Hepatocyte (in vitro differentiated cells): Measurements from ENCODE around the gene ZNF547. TPM values are rescaled to one million over a fixed set of nuclear protein-coding genes. Genes with fewer than 3 reads are reported as not detected.

ENCODE experiments used
- DNase-seq: peaks from one replicate; pipeline ENCODE4 v3.0.0-alpha.2; 2016; ENCODE audit warnings: low spot score
- H2AFZ ChIP-seq: fragments of 200-600 bp; sonication (generic); 2 replicates; pipeline ENCODE4 v1.6.0; 2016; ENCODE audit warnings: antibody characterized with exemption, mild to moderate bottlenecking
- H3K27ac ChIP-seq: fragments of 200-600 bp; sonication (generic); 2 replicates; pipeline ENCODE4 v1.5.1; 2016; ENCODE audit warnings: mild to moderate bottlenecking
- H3K27me3 ChIP-seq: fragments of 200-600 bp; sonication (generic); 2 replicates; pipeline ENCODE4 v1.6.1; 2016
- H3K36me3 ChIP-seq: fragments of 200-600 bp; sonication (generic); replicated peaks from 2 replicates; pipeline ENCODE4 v1.5.1; 2016; ENCODE audit warnings: low read depth; ENCODE audit not compliant: insufficient read depth
- H3K4me1 ChIP-seq: fragments of 200-600 bp; sonication (generic); 2 replicates; pipeline ENCODE4 v1.5.1; 2016; ENCODE audit warnings: mild to moderate bottlenecking, moderate library complexity; ENCODE audit not compliant: insufficient read depth
- H3K4me2 ChIP-seq: fragments of 200-600 bp; sonication (generic); 2 replicates; pipeline ENCODE4 v1.6.0; 2016
- H3K4me3 ChIP-seq: fragments of 200-600 bp; sonication (generic); 2 replicates; pipeline ENCODE4 v1.5.1; 2016; ENCODE audit warnings: mild to moderate bottlenecking
- H3K79me2 ChIP-seq: fragments of 200-600 bp; sonication (generic); 2 replicates; pipeline ENCODE4 v1.6.0; 2017; ENCODE audit warnings: mild to moderate bottlenecking
- H3K9me2 ChIP-seq: fragments of 200-600 bp; sonication (generic); replicated peaks from 2 replicates; pipeline ENCODE4 v1.6.0; 2017; ENCODE audit warnings: mild to moderate bottlenecking; ENCODE audit not compliant: insufficient read depth
- H3K9me3 ChIP-seq: fragments of 200-600 bp; sonication (generic); 2 replicates; pipeline ENCODE4 v1.5.1; 2016; ENCODE audit warnings: low read depth, mild to moderate bottlenecking
- H4K20me1 ChIP-seq: fragments of 200-600 bp; sonication (generic); 2 replicates; pipeline ENCODE4 v1.6.0; 2016; ENCODE audit warnings: mild to moderate bottlenecking; ENCODE audit not compliant: insufficient read depth, poor library complexity, severe bottlenecking
- CTCF ChIP-seq: fragments of 200-600 bp; sonication (generic); IDR thresholded peaks from 2 replicates; pipeline ENCODE4 v1.5.1; 2016; ENCODE audit warnings: antibody characterized with exemption, mild to moderate bottlenecking; ENCODE audit not compliant: poor library complexity
- EZH2 ChIP-seq: fragments of 200-600 bp; sonication (generic); IDR thresholded peaks from 2 replicates; pipeline ENCODE4 v1.6.1; 2016; ENCODE audit warnings: antibody characterized with exemption, mild to moderate bottlenecking, borderline replicate concordance
- EZH2phosphoT487 ChIP-seq: fragments of 200-600 bp; sonication (generic); IDR thresholded peaks from one replicate; pipeline ENCODE4 v1.6.1; 2018; ENCODE audit warnings: antibody characterized with exemption, mild to moderate bottlenecking, low read depth, moderate library complexity; ENCODE audit not compliant: unreplicated experiment, severe bottlenecking
- WGBS: methylation state at CpG from one replicate; pipeline ENCODE4 v1.1.6; 2016; ENCODE audit warnings: low lambda C conversion rate; ENCODE audit errors: missing lambda C conversion rate; 5-methylcytosine and 5-hydroxymethylcytosine counted together
- polyA plus RNA-seq: library from polyadenylated mRNA; unstranded; fragments of >200 nt; fragmentation: Nextera tagmentation; extraction: Ambion mirVana; gene quantifications from 2 replicates; pipeline ENCODE4 v1.2.1, GENCODE V29; 2016
- total RNA-seq: library from RNA; depleted of rRNA; stranded (reverse); fragments of >200 nt; gene quantifications from 2 replicates; pipeline ENCODE4 v1.2.3, GENCODE V29; 2014

ZNF547 gene
- total and polyA plus RNA-seq, 2 experiments from 2014 or later = 1.8 to 5.2 TPM

- Histone ChIP-seq H3K27ac (no peak overlapping the region), H3K27me3 (peaks cover 2% of the 10 kb centered on the region), H2AFZ (no peak overlapping the region), H3K4me3 (no peak overlapping the region), H4K20me1 (no peaks in the 10 kb centered on the region), H3K9me3 (no peaks in the 10 kb centered on the region), H3K4me2 (no peak overlapping the region), H3K4me1 (no peaks in the 10 kb centered on the region), H3K36me3 (no peaks in the 10 kb centered on the region), H3K9me2 (no peaks in the 10 kb centered on the region), H3K79me2 (no peaks in the 10 kb centered on the region)
- TF ChIP-seq EZH2 (no peak), EZH2phosphoT487 (no peak)
- no peak for DNase-seq
- 68% methylated on average over 3 of the region's 3 CpGs for WGBS
Measured at GRCh38 chr19:57338877-57339276, 24.5 kb upstream of the ZNF547 start.

- Histone ChIP-seq H3K9me3 (no peaks in the 10 kb centered on the region), H4K20me1 (no peaks in the 10 kb centered on the region), H3K9me2 (no peaks in the 10 kb centered on the region), H3K79me2 (no peaks in the 10 kb centered on the region), H3K4me1 (no peaks in the 10 kb centered on the region), H3K27me3 (peaks cover 12% of the 10 kb centered on the region), H3K27ac (no peak overlapping the region), H3K4me2 (no peak overlapping the region), H2AFZ (no peak overlapping the region), H3K36me3 (no peaks in the 10 kb centered on the region), H3K4me3 (no peak overlapping the region)
- TF ChIP-seq EZH2phosphoT487 (no peak), CTCF (no peak), EZH2 (no peak)
- WGBS = 82% methylated on average over 6 of the region's 6 CpGs
- no peak for DNase-seq
Measured at GRCh38 chr19:57342582-57342981, 20.8 kb upstream of the ZNF547 start.

GRCh38 chr19:57348136-57348535 is 15.2 kb upstream of the ZNF547 start:
- H3K36me3 ChIP-seq = no peaks in the 10 kb centered on the region
- H3K27me3 ChIP-seq = peaks cover 12% of the 10 kb centered on the region
- H3K9me2 ChIP-seq = no peaks in the 10 kb centered on the region
- no peaks in the 10 kb centered on the region for H4K20me1 ChIP-seq
- no peak for DNase-seq
- H3K4me1 ChIP-seq = peaks cover 12% of the 10 kb centered on the region
- H3K9me3 ChIP-seq = no peaks in the 10 kb centered on the region
- WGBS = 70% methylated on average over 3 of the region's 3 CpGs
- H3K27ac ChIP-seq = no peak overlapping the region
- H3K4me2 ChIP-seq = no peak overlapping the region
- no peak overlapping the region for H2AFZ ChIP-seq
- H3K79me2 ChIP-seq = peaks cover 19% of the 10 kb centered on the region
- no peak overlapping the region for H3K4me3 ChIP-seq
- TF ChIP-seq CTCF = no peak

GRCh38 chr19:57350877-57351805 is 12.2 kb upstream of the ZNF547 start, which contains the start of gene ZNF304:
Gene ZNF304, plus strand, starts transcription at chr19:57351271. Its CDS starts 394 bp downstream, at chr19:57351665.
- H3K4me1 ChIP-seq = peaks cover 12% of the 10 kb centered on the region
- peak within 1 kb of the TSS; percentile 88 for H3K27ac ChIP-seq
- no peaks in the 10 kb centered on the region for H4K20me1 ChIP-seq
- 2% methylated on average over 57 of the region's 57 CpGs for WGBS
- H3K27me3 ChIP-seq = no peaks in the 10 kb centered on the region
- TF ChIP-seq EZH2 (no peak), EZH2phosphoT487 (no peak)
- H3K9me2 ChIP-seq = no peaks in the 10 kb centered on the region
- H2AFZ ChIP-seq = peak within 1 kb of the TSS; percentile 72
- peak within 1 kb of the TSS; percentile 85 for H3K4me3 ChIP-seq
- H3K9me3 ChIP-seq = no peaks in the 10 kb centered on the region
- H3K79me2 ChIP-seq = peaks cover 29% of the 10 kb centered on the region
- peak within 1 kb of the TSS; percentile 98 for H3K4me2 ChIP-seq
- no peaks in the 10 kb centered on the region for H3K36me3 ChIP-seq
- DNase-seq = peak; percentile 95
